Kidney epithelial cell (primary cell): ENCODE results near the gene CHRNA10. TPM values are rescaled to one million over a fixed set of nuclear protein-coding genes. Genes with fewer than 3 reads are reported as not detected.

Experiments used
- DNase-seq: peaks from one replicate; pipeline ENCODE4 v3.0.0-alpha.2; 2010; ENCODE audit warnings: low read depth
- H3K27me3 ChIP-seq: 2 replicates; pipeline ENCODE4 v1.6.0; 2011; ENCODE audit warnings: low read length; ENCODE audit not compliant: control insufficient read depth, insufficient read depth
- H3K36me3 ChIP-seq: 2 replicates; pipeline ENCODE4 v1.5.1; 2011; ENCODE audit warnings: low read length; ENCODE audit not compliant: control insufficient read depth, insufficient read depth
- H3K4me3 ChIP-seq: 2 replicates; pipeline ENCODE4 v1.5.1; 2011; ENCODE audit warnings: low read depth, mild to moderate bottlenecking, control low read depth, low read length
- CTCF ChIP-seq: IDR thresholded peaks from 2 replicates; pipeline ENCODE4 v1.5.1; 2011; ENCODE audit warnings: mild to moderate bottlenecking, moderate library complexity, low read length, control low read depth, inconsistent platforms; ENCODE audit not compliant: insufficient read depth, poor library complexity, severe bottlenecking
- total RNA-seq: library from RNA; depleted of rRNA; stranded (reverse); fragments of >200 nt; gene quantifications from 2 replicates; pipeline ENCODE4 v1.2.3, GENCODE V29; 2015

CHRNA10 gene
- total RNA-seq, 1 donor from 2014 or later, result 0.54 TPM

DNA sequence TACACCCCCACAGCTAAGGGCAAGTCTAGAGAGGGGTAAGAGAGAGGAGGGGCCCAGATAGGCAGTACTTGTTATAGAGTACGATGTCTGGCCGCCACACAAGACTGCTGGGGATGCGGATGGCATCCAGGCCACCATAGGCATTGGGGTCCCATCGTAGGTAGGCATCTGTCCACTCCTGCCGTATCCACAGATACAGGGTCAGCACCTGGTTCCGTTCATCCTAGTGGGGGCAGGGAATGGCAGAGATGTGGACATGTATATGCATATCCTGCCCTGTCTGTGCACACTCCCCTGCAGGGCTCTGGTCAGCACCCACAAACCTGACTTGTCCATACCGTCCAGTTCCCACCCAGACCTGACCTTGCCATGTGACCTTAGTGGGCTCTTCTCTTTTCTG is 2.1 kb downstream of the CHRNA10 start:
- H3K4me3 ChIP-seq, result no peak overlapping the region
- H3K27me3 ChIP-seq, result no peaks in the 10 kb centered on the region
- TF ChIP-seq CTCF, result no peak
- no peak for DNase-seq
- peaks cover 3% of the 10 kb centered on the region for H3K36me3 ChIP-seq

DNA sequence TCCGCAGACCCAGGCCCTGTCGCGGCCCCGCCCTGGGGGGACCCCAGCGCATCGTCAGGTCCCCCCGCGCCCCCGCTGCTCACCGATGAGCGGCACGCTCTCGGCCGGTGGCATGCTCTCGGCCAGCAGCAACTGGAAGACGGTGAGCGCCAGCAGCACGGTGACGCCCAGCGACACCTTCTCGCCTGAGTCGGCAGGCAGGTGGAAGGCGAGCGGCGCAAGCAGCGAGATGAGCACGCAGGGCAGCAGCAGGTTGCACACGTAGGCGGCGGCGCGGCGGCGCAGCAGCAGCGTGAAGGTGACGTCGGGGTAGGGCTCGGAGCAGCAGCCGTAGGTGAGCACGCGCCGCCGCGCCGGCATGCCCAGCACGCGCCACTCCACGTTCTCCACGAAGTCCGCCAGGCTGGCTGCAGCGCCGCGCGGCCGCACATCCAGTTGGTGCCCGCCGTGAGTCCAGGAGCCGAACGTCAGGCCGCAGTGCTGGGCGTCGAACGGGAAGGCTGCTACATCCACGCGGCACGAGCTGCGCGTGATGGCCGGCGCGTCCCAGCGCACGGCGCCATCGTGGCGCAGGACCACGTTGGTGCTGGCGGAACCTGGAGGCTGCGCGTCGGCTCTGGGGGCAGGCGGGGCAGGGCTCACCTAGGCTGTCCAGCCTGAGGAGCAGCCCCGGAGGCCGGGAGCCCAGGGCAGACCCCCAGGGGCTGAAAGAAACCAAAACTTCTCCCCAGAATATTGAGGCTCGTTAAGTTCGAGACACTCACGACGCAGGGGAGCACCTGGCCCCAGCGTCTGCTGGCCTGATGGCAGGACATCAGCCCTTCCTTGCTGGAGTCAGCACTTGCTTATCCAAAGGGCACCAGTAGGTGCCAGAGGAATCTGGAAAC is 3.8 kb downstream of the CHRNA10 start:
- no peak for TF ChIP-seq CTCF
- Histone ChIP-seq H3K27me3 (no peaks in the 10 kb centered on the region), H3K4me3 (no peak overlapping the region), H3K36me3 (peaks cover 3% of the 10 kb centered on the region)
- DNase-seq, result no peak

DNA sequence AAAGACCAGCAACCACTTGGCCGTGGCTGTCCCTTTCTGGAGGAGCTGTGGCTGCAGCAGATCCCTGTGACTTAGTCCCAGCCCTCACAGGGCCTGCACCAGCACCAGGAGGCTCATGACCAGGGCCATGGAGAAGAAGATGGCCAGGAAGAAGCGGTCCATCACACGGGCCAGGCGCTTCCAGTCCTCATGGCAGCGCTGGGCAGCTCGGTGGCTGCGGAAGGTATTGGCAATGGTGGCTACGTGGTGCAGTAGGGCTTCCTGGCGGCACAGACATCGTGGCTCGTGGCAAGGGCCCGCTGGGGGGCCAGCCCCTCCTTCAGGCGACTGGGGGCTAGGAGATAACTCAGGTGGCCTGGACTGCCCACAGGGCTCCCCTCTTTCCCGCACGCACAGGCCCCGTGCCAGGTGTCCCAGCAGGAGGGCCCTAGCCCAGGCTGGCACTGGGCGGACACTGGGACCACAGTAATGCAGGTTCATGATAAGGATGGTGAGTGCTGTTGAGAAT is 5.1 kb downstream of the CHRNA10 start:
- no peak for TF ChIP-seq CTCF
- Histone ChIP-seq H3K4me3 (no peak overlapping the region), H3K36me3 (no peaks in the 10 kb centered on the region), H3K27me3 (no peaks in the 10 kb centered on the region)
- no peak for DNase-seq

GRCh38 chr11:3665336-3666022 is 5.7 kb downstream of the CHRNA10 start:
- H3K36me3 ChIP-seq, result no peaks in the 10 kb centered on the region
- no peak overlapping the region for H3K4me3 ChIP-seq
- H3K27me3 ChIP-seq, result no peaks in the 10 kb centered on the region
- no peak for DNase-seq
- no peak for TF ChIP-seq CTCF

DNA sequence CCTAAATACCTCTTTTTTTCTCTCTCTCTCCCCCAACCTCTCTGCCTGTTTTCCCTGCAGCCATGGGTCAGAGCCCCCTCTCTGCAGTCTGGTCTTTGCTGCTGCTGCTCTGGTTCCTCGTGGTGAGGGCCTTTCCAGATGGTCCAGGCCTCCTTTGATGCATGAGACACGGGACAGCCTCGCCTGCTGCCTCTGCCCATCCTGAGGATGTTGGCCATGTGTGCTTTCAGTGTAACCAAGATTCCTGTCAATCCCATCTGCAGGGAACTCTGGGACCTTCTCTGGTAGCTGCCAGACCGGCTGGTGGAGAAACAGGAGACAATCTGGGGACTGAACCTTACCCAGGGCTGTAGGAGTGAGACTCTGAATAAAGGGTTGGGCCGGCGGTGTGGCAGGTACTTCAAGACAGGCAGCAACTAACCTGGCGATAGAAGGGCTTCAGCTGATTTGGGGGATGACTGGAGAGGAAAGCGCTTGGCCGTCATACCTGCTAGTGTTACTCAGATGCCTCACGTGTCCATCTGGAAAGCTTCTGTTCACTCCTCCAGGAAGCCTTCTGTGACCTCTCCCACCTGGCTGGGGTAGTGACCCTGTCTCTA is 7.1 kb downstream of the CHRNA10 start:
- no peak for DNase-seq
- Histone ChIP-seq H3K27me3 (no peaks in the 10 kb centered on the region), H3K4me3 (no peak overlapping the region), H3K36me3 (no peaks in the 10 kb centered on the region)
- no peak for TF ChIP-seq CTCF
